ENCODE data around the gene GALNT14. TPM values are rescaled to one million over a fixed set of nuclear protein-coding genes. Genes with fewer than 3 reads are reported as not detected.

The GALNT14 gene
- total and polyA plus RNA-seq, 2 of the 8 experiments (the other 6 are each of a cell fraction or from before 2014, with no cell fraction given): 13.0 to 13.7 TPM

DNA sequence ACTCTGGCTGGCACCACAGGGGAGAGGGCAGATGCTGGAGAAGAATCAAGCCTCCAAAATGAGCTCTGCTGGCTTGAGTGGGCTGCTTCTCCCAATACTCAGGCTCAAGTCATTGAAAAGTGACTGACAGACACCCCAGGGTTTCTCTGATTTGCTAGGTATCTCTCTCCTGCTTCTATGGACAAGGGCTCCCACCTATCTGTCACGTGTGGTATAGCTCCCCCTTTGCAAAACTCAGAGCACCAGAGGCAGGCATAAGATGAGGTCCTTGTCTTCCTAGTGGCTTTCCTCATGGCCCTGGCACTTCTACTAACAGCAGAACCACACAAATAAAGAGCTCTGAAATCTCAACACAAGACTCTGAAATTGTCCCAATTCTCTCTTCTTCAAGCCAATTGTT lies 105.2 kb downstream of the GALNT14 start:
- Histone ChIP-seq H4K8ac (ENCODE audit: extremely low read depth, insufficient read depth, low read length) (no peak overlapping the region), H2BK15ac (ENCODE audit: low read length) (no peak overlapping the region), H3K27me3 (replicated peaks in 1 of 4; ENCODE audit: control insufficient read depth in 3 of 4, extremely low read depth in 1 of 4, insufficient read depth in 3 of 4, low read length in 3 of 4) (no peaks in the 10 kb centered on the region), H2BK12ac (ENCODE audit: low read depth, low read length) (no peak overlapping the region), H4K20me1 (replicated peaks in 1 of 2; ENCODE audit: control insufficient read depth in 1 of 2, insufficient read depth in 2 of 2, low read length in 2 of 2) (no peaks in the 10 kb centered on the region), H2AFZ (ENCODE audit: low read length) (no peak overlapping the region), H2BK5ac (ENCODE audit: low read depth, low read length) (no peak overlapping the region), H2BK120ac (replicated peaks; ENCODE audit: low read depth, low read length) (no peak overlapping the region), H3K27ac (ENCODE audit: low read depth, low read length) (no peak overlapping the region), H3K4ac (replicated peaks; ENCODE audit: insufficient read length, low read depth, low read length) (no peak overlapping the region), H3K79me2 (ENCODE audit: control insufficient read depth in 1 of 2, insufficient read depth in 2 of 2, low read length in 2 of 2) (no peaks in the 10 kb centered on the region), H2BK20ac (ENCODE audit: low read length) (no peak overlapping the region), H3K9ac (replicated peaks in 1 of 4; ENCODE audit: extremely low read depth in 1 of 4, low read depth in 3 of 4, low read length in 3 of 4) (no peak overlapping the region), H4K91ac (replicated peaks; ENCODE audit: insufficient read length, low read length) (no peak overlapping the region), H3K14ac (ENCODE audit: insufficient read length) (no peak overlapping the region), H3K56ac (replicated peaks; ENCODE audit: insufficient read length, low read depth, low read length) (no peak overlapping the region), H3K9me3 (ENCODE audit: insufficient read depth in 2 of 2, low read depth in 1 of 2, low read length in 1 of 2) (no peaks in the 10 kb centered on the region; a peak in 1 of 4 replicates), H3K23ac (ENCODE audit: insufficient read length) (no peak overlapping the region), H3K4me3 (ENCODE audit: extremely low read depth in 1 of 4, insufficient read depth in 2 of 4, low read depth in 3 of 4, low read length in 4 of 4) (no peak overlapping the region), H3K79me1 (ENCODE audit: low read depth, low read length) (no peaks in the 10 kb centered on the region; the same call in 1 of the 2 replicates), H4K5ac (ENCODE audit: insufficient read length, low read depth, low read length) (no peak overlapping the region), H3K4me1 (replicated peaks in 1 of 4; ENCODE audit: control insufficient read depth in 3 of 4, insufficient read depth in 4 of 4, low read length in 3 of 4) (peaks cover 0 to 4% (median 0%) of the 10 kb centered on the region in 4 experiments; a peak in 2 of 7 replicates), H3K18ac (ENCODE audit: extremely low read depth, low read length) (no peak overlapping the region), H2AK5ac (ENCODE audit: low read depth, low read length) (no peak overlapping the region), H3K36me3 (ENCODE audit: control insufficient read depth in 2 of 4, insufficient read depth in 4 of 4, low read length in 3 of 4) (no peaks in the 10 kb centered on the region), H3K23me2 (ENCODE audit: low read depth, low read length) (no peaks in the 10 kb centered on the region; the same call in 1 of the 2 replicates), H3K4me2 (ENCODE audit: insufficient read depth in 1 of 2, low read depth in 2 of 2, low read length in 2 of 2) (no peak overlapping the region)
- ChIA-PET CTCF (ENCODE audit: partially characterized antibody) (interaction anchor here (0.7 to 4.0 kb wide), 35 partner anchors 9 to 824 kb away, joined by 3 to 54 read pairs (median 5); no protein-coding TSS in a partner anchor), POLR2A (ENCODE audit: partially characterized antibody) (no interaction called here)
- FAIRE-seq (no peak), DNase-seq (ENCODE audit: low read depth in 1 of 2, low spot score in 2 of 2) (no peak)
- 44% methylated on average over 1 of the region's 1 CpG; no CpG with 5 or more reads in 1 of the 2 experiments for WGBS, 2 experiments (ENCODE audit: extremely low coverage in 1 of 2, insufficient coverage in 1 of 2, insufficient read length in 1 of 2, insufficient replicate concordance in 2 of 2, low coverage in 1 of 2, low lambda C conversion rate in 2 of 2, missing lambda C conversion rate in 1 of 2)
- TF ChIP-seq, protein P1, sequence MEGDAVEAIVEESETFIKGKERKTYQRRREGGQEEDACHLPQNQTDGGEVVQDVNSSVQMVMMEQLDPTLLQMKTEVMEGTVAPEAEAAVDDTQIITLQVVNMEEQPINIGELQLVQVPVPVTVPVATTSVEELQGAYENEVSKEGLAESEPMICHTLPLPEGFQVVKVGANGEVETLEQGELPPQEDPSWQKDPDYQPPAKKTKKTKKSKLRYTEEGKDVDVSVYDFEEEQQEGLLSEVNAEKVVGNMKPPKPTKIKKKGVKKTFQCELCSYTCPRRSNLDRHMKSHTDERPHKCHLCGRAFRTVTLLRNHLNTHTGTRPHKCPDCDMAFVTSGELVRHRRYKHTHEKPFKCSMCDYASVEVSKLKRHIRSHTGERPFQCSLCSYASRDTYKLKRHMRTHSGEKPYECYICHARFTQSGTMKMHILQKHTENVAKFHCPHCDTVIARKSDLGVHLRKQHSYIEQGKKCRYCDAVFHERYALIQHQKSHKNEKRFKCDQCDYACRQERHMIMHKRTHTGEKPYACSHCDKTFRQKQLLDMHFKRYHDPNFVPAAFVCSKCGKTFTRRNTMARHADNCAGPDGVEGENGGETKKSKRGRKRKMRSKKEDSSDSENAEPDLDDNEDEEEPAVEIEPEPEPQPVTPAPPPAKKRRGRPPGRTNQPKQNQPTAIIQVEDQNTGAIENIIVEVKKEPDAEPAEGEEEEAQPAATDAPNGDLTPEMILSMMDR (IDR thresholded peaks at IDR 0.05; ENCODE audit: control extremely low read depth in 1 of 3, insufficient read depth in 1 of 3, low read depth in 1 of 3, low read length in 3 of 3): peak; percentile 40 to 73 (median 66)
- TF ChIP-seq SP1 (IDR thresholded peaks at IDR 0.05; ENCODE audit: low read depth, low read length): no peak
- TF ChIP-seq RFX5 (IDR thresholded peaks at IDR 0.05; ENCODE audit: borderline replicate concordance, low read depth, low read length): no peak
- no peak for TF ChIP-seq SIN3A (conservative IDR thresholded peaks at IDR 0.05 in 1 of 2, IDR thresholded peaks at IDR 0.05 in 1 of 2; ENCODE audit: low read depth in 1 of 2, low read length in 2 of 2)
- TF ChIP-seq EP300 (IDR thresholded peaks at IDR 0.05; ENCODE audit: borderline replicate concordance in 1 of 2, low read depth in 2 of 2, low read length in 2 of 2): no peak
- TF ChIP-seq EGR1 (IDR thresholded peaks at IDR 0.05; ENCODE audit: borderline replicate concordance, low read depth, low read length): no peak
- TF ChIP-seq, protein P2, sequence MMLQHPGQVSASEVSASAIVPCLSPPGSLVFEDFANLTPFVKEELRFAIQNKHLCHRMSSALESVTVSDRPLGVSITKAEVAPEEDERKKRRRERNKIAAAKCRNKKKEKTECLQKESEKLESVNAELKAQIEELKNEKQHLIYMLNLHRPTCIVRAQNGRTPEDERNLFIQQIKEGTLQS (IDR thresholded peaks at IDR 0.05; ENCODE audit: insufficient read depth, low read depth, low read length): 0 out of 2 replicates have a peak, but pooled peaks have one; percentile 3
- no peak for TF ChIP-seq POLR2AphosphoS5 (IDR thresholded peaks at IDR 0.05; ENCODE audit: low read depth, low read length)
- no peak for TF ChIP-seq BRCA1 (IDR thresholded peaks at IDR 0.05; ENCODE audit: low read depth, low read length)
- TF ChIP-seq GABPA (IDR thresholded peaks at IDR 0.05; ENCODE audit: borderline replicate concordance, insufficient read depth, low read length): no peak

Data from H1 (cell line).